Measurements from ENCODE around the gene SLC25A21.

SLC25A21 gene

DNA sequence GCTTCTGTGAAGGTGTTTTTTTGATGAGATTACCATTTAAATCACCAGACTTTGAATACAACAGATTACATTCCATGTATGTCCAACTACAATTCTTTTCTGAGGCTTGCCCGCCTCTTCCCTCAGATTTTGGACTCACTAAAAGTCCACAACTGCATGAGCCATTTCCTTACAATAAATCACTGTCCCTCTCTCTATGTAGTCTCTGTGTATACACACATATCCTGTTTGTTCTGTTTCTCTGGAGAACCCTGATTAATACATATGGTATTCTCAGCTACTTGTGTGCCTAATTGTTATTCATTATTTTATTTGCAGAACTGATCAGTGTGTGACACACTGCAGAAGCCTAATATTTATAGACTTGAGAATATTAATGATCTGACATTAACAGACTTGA, 22.9 kb upstream of the SLC25A21 start:
- TF ChIP-seq TAF1 (IDR thresholded peaks at IDR 0.05; ENCODE audit: borderline replicate concordance, insufficient read depth, low read length): no peak
- TF ChIP-seq SIN3A (IDR thresholded peaks at IDR 0.05; ENCODE audit: borderline replicate concordance, insufficient read depth, low read length): no peak
- no peak for TF ChIP-seq REST (IDR thresholded peaks at IDR 0.05; ENCODE audit: insufficient read depth in 1 of 2, low read depth in 2 of 2, low read length in 2 of 2)
- no peak for TF ChIP-seq POLR2AphosphoS5 (IDR thresholded peaks at IDR 0.05; ENCODE audit: low read depth, low read length)

- TF ChIP-seq SIN3A (IDR thresholded peaks at IDR 0.05; ENCODE audit: borderline replicate concordance, insufficient read depth, low read length) (no peak), POLR2AphosphoS5 (IDR thresholded peaks at IDR 0.05; ENCODE audit: low read depth, low read length) (no peak), REST (IDR thresholded peaks at IDR 0.05; ENCODE audit: insufficient read depth in 1 of 2, low read depth in 2 of 2, low read length in 2 of 2) (no peak), TAF1 (IDR thresholded peaks at IDR 0.05; ENCODE audit: borderline replicate concordance, insufficient read depth, low read length) (no peak), FOXP2 (optimal IDR thresholded peaks at IDR 0.05; ENCODE audit: borderline replicate concordance, extremely low read depth, extremely low read length, insufficient read depth) (no peak)
Measured at GRCh38 chr14:37194698-37195097, 22.3 kb upstream of the SLC25A21 start.

GRCh38 chr14:37187294-37187693, 14.9 kb upstream of the SLC25A21 start:
- no peak for TF ChIP-seq POLR2AphosphoS5 (IDR thresholded peaks at IDR 0.05; ENCODE audit: low read depth, low read length)
- no peak for TF ChIP-seq FOXP2 (optimal IDR thresholded peaks at IDR 0.05; ENCODE audit: borderline replicate concordance, extremely low read depth, extremely low read length, insufficient read depth)
- TF ChIP-seq TAF1 (IDR thresholded peaks at IDR 0.05; ENCODE audit: borderline replicate concordance, insufficient read depth, low read length): no peak
- no peak for TF ChIP-seq REST (IDR thresholded peaks at IDR 0.05; ENCODE audit: insufficient read depth in 1 of 2, low read depth in 2 of 2, low read length in 2 of 2)
- no peak for TF ChIP-seq SIN3A (IDR thresholded peaks at IDR 0.05; ENCODE audit: borderline replicate concordance, insufficient read depth, low read length)

DNA sequence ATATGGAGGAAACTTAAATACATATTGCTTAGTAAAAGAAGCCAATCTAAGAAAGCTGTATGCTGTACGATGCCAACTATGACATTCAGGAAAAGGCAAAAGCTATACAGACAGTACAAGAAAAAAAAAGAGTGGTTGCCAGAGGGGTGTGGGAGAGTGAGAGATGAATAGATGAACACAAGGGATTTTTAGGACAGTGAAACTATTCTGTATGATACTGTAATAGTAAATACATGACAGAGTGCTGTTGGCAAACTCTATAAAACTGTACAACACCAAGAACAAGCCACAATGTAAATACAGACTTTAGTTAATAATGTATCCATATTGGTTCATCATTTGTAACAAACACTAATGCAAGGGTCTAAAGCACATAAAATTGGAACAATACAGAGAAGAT, 14.5 kb upstream of the SLC25A21 start:
- TF ChIP-seq FOXP2 (optimal IDR thresholded peaks at IDR 0.05; ENCODE audit: borderline replicate concordance, extremely low read depth, extremely low read length, insufficient read depth): no peak

DNA sequence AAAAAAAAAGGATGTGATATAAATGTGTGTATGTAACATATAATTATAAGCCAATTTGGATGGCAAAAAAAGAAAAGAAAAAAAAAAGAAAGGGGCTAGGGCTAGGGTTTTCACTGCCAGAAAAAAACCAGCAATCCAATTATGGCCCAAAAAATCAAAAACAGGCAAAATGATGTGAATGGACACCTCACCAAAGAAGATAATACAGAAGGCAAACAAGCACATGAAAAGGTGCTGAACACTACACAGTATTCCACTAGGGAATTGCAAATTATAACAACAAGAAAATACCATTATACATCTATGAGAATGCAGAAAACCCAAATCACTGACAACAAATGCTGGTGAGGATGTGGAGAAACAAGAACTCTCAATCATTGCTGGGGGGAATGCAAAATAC, 13.3 kb upstream of the SLC25A21 start:
- TF ChIP-seq POLR2AphosphoS5 (IDR thresholded peaks at IDR 0.05; ENCODE audit: low read depth, low read length) (no peak), SIN3A (IDR thresholded peaks at IDR 0.05; ENCODE audit: borderline replicate concordance, insufficient read depth, low read length) (no peak), TAF1 (IDR thresholded peaks at IDR 0.05; ENCODE audit: borderline replicate concordance, insufficient read depth, low read length) (no peak), REST (IDR thresholded peaks at IDR 0.05; ENCODE audit: insufficient read depth in 1 of 2, low read depth in 2 of 2, low read length in 2 of 2) (no peak), FOXP2 (optimal IDR thresholded peaks at IDR 0.05; ENCODE audit: borderline replicate concordance, extremely low read depth, extremely low read length, insufficient read depth) (no peak)
